ENCODE results near the gene ABCC4. TPM values are rescaled to one million over a fixed set of nuclear protein-coding genes. Genes with fewer than 3 reads are reported as not detected.
A peak's percentile ranks its signal among the peaks of the same experiment; 100 is the strongest.

ABCC4 gene
- total and polyA plus RNA-seq, 9 of the 15 experiments (the other 6 are each of a cell fraction or from before 2014, with no cell fraction given), result 9.4 to 46.1 (median 25.4) TPM

- TF ChIP-seq CREB1 (IDR thresholded peaks at IDR 0.05) (peak; percentile 34; the same call in 1 of the 2 replicates), CREB1 (CRISPR knock-in tag; IDR thresholded peaks at IDR 0.05) (peak; percentile 51; the same call in 1 of the 2 replicates), ZNF239 (CRISPR knock-in tag; IDR thresholded peaks at IDR 0.05) (no peak), KLF13 (tag; IDR thresholded peaks at IDR 0.05; ENCODE audit: borderline replicate concordance, low read depth) (peak; percentile 79; the same call in 1 of the 2 replicates), GABPB1 (CRISPR knock-in tag; IDR thresholded peaks at IDR 0.05) (peak; percentile 53; the same call in 1 of the 2 replicates), ZNF785 (CRISPR knock-in tag; IDR thresholded peaks at IDR 0.05) (no peak), CCNT2 (IDR thresholded peaks at IDR 0.05; ENCODE audit: borderline replicate concordance, extremely low read depth, insufficient read length, low read depth, low read length) (peak; percentile 67), TAF1 (IDR thresholded peaks at IDR 0.05; ENCODE audit: control insufficient read depth, extremely low read depth, insufficient read depth, low read length, severe bottlenecking) (peak; percentile 28)
- TF ChIP-seq, protein P1, sequence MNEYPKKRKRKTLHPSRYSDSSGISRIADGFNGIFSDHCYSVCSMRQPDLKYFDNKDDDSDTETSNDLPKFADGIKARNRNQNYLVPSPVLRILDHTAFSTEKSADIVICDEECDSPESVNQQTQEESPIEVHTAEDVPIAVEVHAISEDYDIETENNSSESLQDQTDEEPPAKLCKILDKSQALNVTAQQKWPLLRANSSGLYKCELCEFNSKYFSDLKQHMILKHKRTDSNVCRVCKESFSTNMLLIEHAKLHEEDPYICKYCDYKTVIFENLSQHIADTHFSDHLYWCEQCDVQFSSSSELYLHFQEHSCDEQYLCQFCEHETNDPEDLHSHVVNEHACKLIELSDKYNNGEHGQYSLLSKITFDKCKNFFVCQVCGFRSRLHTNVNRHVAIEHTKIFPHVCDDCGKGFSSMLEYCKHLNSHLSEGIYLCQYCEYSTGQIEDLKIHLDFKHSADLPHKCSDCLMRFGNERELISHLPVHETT (CRISPR knock-in tag; conservative IDR thresholded peaks at IDR 0.05 in 1 of 2, IDR thresholded peaks at IDR 0.05 in 1 of 2), result peak in 1 of 2 experiments; percentile 82; a peak in 2 of 4 replicates
- TF ChIP-seq, protein P2, sequence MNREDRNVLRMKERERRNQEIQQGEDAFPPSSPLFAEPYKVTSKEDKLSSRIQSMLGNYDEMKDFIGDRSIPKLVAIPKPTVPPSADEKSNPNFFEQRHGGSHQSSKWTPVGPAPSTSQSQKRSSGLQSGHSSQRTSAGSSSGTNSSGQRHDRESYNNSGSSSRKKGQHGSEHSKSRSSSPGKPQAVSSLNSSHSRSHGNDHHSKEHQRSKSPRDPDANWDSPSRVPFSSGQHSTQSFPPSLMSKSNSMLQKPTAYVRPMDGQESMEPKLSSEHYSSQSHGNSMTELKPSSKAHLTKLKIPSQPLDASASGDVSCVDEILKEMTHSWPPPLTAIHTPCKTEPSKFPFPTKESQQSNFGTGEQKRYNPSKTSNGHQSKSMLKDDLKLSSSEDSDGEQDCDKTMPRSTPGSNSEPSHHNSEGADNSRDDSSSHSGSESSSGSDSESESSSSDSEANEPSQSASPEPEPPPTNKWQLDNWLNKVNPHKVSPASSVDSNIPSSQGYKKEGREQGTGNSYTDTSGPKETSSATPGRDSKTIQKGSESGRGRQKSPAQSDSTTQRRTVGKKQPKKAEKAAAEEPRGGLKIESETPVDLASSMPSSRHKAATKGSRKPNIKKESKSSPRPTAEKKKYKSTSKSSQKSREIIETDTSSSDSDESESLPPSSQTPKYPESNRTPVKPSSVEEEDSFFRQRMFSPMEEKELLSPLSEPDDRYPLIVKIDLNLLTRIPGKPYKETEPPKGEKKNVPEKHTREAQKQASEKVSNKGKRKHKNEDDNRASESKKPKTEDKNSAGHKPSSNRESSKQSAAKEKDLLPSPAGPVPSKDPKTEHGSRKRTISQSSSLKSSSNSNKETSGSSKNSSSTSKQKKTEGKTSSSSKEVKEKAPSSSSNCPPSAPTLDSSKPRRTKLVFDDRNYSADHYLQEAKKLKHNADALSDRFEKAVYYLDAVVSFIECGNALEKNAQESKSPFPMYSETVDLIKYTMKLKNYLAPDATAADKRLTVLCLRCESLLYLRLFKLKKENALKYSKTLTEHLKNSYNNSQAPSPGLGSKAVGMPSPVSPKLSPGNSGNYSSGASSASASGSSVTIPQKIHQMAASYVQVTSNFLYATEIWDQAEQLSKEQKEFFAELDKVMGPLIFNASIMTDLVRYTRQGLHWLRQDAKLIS (CRISPR knock-in tag; IDR thresholded peaks at IDR 0.05), result peak; percentile 79
- TF ChIP-seq, protein P3, sequence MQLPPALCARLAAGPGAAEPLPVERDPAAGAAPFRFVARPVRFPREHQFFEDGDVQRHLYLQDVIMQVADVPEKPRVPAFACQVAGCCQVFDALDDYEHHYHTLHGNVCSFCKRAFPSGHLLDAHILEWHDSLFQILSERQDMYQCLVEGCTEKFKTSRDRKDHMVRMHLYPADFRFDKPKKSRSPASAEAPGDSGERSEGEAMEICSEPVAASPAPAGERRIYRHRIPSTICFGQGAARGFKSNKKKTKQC (CRISPR knock-in tag; IDR thresholded peaks at IDR 0.05), result peak; percentile 39; the same call in 1 of the 2 replicates
- TF ChIP-seq, protein P4, sequence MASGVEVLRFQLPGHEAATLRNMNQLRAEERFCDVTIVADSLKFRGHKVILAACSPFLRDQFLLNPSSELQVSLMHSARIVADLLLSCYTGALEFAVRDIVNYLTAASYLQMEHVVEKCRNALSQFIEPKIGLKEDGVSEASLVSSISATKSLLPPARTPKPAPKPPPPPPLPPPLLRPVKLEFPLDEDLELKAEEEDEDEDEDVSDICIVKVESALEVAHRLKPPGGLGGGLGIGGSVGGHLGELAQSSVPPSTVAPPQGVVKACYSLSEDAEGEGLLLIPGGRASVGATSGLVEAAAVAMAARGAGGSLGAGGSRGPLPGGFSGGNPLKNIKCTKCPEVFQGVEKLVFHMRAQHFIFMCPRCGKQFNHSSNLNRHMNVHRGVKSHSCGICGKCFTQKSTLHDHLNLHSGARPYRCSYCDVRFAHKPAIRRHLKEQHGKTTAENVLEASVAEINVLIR (CRISPR knock-in tag; IDR thresholded peaks at IDR 0.05), result no peak
- TF ChIP-seq, protein P5, sequence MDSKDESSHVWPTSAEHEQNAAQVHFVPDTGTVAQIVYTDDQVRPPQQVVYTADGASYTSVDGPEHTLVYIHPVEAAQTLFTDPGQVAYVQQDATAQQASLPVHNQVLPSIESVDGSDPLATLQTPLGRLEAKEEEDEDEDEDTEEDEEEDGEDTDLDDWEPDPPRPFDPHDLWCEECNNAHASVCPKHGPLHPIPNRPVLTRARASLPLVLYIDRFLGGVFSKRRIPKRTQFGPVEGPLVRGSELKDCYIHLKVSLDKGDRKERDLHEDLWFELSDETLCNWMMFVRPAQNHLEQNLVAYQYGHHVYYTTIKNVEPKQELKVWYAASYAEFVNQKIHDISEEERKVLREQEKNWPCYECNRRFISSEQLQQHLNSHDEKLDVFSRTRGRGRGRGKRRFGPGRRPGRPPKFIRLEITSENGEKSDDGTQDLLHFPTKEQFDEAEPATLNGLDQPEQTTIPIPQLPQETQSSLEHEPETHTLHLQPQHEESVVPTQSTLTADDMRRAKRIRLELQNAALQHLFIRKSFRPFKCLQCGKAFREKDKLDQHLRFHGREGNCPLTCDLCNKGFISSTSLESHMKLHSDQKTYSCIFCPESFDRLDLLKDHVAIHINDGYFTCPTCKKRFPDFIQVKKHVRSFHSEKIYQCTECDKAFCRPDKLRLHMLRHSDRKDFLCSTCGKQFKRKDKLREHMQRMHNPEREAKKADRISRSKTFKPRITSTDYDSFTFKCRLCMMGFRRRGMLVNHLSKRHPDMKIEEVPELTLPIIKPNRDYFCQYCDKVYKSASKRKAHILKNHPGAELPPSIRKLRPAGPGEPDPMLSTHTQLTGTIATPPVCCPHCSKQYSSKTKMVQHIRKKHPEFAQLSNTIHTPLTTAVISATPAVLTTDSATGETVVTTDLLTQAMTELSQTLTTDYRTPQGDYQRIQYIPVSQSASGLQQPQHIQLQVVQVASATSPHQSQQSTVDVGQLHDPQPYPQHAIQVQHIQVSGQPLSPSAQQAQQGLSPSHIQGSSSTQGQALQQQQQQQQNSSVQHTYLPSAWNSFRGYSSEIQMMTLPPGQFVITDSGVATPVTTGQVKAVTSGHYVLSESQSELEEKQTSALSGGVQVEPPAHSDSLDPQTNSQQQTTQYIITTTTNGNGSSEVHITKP (IDR thresholded peaks at IDR 0.05; ENCODE audit: partially characterized antibody), result peak; percentile 30
Measured at GRCh38 chr13:95301183-95301967, at the start of gene ABCC4 (continued).

Measured in K562 (cell line).